AG04449 (cell line): Measurements from ENCODE around the gene NTHL1.

Source experiments
- CTCF ChIA-PET: fragments of 350-600 bp; formaldehyde crosslinking; extraction: SDS; loops from one replicate; lab custom pipeline; 2021; ENCODE audit warnings: antibody characterized with exemption; lab: Yijun Ruan, JAX
- POLR2A ChIA-PET: fragments of 400-600, 350-600 bp; formaldehyde crosslinking; extraction: SDS; loops from one replicate; lab custom pipeline; 2020; ENCODE audit warnings: antibody characterized with exemption, inconsistent platforms; lab: Yijun Ruan, JAX
- DNase-seq: peaks from one replicate; pipeline ENCODE4 v3.0.0-alpha.2; 2010; ENCODE audit warnings: low read depth, low spot score
- H3K4me3 ChIP-seq: 2 replicates; pipeline ENCODE4 v1.5.1; 2011; ENCODE audit warnings: low read depth, mild to moderate bottlenecking, control low read depth, low read length
- CTCF ChIP-seq: IDR thresholded peaks from one replicate; pipeline ENCODE4 v1.5.1; 2011; ENCODE audit warnings: mild to moderate bottlenecking, moderate library complexity, low read length, control low read depth, inconsistent platforms; ENCODE audit not compliant: insufficient read depth; ENCODE audit errors: missing control alignments

The NTHL1 gene

GRCh38 chr16:2047330-2048115 is at the start of gene NTHL1, which contains the start of gene TSC2:
Gene NTHL1, minus strand, starts transcription at chr16:2047834. Its CDS starts 11 bp downstream, at chr16:2047823.
Gene TSC2, plus strand, starts transcription at chr16:2047985. Its CDS starts 631 bp downstream, at chr16:2048616.
- peak; percentile 48 for TF ChIP-seq CTCF
- DNase-seq = peak; percentile 70
- peak within 1 kb of the TSS; percentile 86 for H3K4me3 ChIP-seq
- CTCF ChIA-PET = interaction anchor here (0.7 to 5.0 kb wide), 10 partner anchors 9 to 93 kb away, joined by 3 to 19 read pairs (median 5); no protein-coding TSS in a partner anchor
- POLR2A ChIA-PET = interaction anchor here (0.7 to 2.1 kb wide), 12 partner anchors 12 to 108 kb away, joined by 3 to 11 read pairs (median 5); partner anchors contain the start of genes RAB26, RPS2 and TRAF7

GRCh38 chr16:2096853-2097595 is 49.4 kb upstream of the NTHL1 start:
- H3K4me3 ChIP-seq = no peak overlapping the region
- ChIA-PET POLR2A (no interaction called here), CTCF (interaction anchor here (1.0 kb wide), 1 partner anchor 31 kb away, joined by 3 read pairs; no protein-coding TSS in a partner anchor)
- DNase-seq = no peak
- no peak for TF ChIP-seq CTCF

- ChIA-PET CTCF (no interaction called here), POLR2A (no interaction called here)
- TF ChIP-seq CTCF = no peak
- no peak overlapping the region for H3K4me3 ChIP-seq
- DNase-seq = no peak
Observed at GRCh38 chr16:2095918-2096582, 48.4 kb upstream of the NTHL1 start.

- no peak for DNase-seq
- ChIA-PET POLR2A (no interaction called here), CTCF (no interaction called here)
Observed at GRCh38 chr16:2095315-2095853, 47.8 kb upstream of the NTHL1 start.

GRCh38 chr16:2093793-2094192 is 46.2 kb upstream of the NTHL1 start:
- CTCF ChIA-PET = interaction anchor here (1.2 kb wide), 1 partner anchor 47 kb away, joined by 3 read pairs; no protein-coding TSS in a partner anchor
- H3K4me3 ChIP-seq = no peak overlapping the region
- no peak for DNase-seq
- POLR2A ChIA-PET = no interaction called here
- no peak for TF ChIP-seq CTCF

More at GRCh38 chr16:2095315-2095853, 47.8 kb upstream of the NTHL1 start:
- no peak overlapping the region for H3K4me3 ChIP-seq
- no peak for TF ChIP-seq CTCF
